Measurements from ENCODE around the gene TINAG.

DNA sequence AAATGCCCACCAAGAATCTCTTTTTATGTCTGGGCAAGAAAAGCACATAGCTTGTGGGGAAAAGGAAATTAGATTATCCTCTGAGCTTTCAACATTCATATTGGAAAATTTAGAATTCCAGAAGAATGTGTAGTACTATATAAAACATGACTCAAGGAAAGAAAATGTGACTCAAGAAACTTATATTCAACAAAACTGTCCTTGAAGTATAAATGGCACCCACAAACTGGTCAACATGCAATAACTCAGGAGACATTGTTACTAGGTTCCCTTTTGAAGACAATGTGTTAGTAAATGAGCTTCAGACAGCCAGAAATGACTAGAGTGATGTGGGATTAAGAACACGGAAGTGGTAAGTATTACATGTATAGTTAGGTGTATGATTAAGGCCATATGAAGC lies 26.1 kb upstream of the TINAG start:
- TF ChIP-seq, protein P1, sequence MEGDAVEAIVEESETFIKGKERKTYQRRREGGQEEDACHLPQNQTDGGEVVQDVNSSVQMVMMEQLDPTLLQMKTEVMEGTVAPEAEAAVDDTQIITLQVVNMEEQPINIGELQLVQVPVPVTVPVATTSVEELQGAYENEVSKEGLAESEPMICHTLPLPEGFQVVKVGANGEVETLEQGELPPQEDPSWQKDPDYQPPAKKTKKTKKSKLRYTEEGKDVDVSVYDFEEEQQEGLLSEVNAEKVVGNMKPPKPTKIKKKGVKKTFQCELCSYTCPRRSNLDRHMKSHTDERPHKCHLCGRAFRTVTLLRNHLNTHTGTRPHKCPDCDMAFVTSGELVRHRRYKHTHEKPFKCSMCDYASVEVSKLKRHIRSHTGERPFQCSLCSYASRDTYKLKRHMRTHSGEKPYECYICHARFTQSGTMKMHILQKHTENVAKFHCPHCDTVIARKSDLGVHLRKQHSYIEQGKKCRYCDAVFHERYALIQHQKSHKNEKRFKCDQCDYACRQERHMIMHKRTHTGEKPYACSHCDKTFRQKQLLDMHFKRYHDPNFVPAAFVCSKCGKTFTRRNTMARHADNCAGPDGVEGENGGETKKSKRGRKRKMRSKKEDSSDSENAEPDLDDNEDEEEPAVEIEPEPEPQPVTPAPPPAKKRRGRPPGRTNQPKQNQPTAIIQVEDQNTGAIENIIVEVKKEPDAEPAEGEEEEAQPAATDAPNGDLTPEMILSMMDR (IDR thresholded peaks at IDR 0.05): no peak
- TF ChIP-seq EP300 (IDR thresholded peaks at IDR 0.05) (no peak), POLR2AphosphoS5 (IDR thresholded peaks at IDR 0.05) (no peak), POLR2A (IDR thresholded peaks at IDR 0.05) (no peak)

Measured in upper lobe of left lung (tissue), 4 donors.